GM23338 (cell line): ENCODE results near the gene TAF10. TPM values are rescaled to one million over a fixed set of nuclear protein-coding genes. Genes with fewer than 3 reads are reported as not detected.
A peak's percentile ranks its signal among the peaks of the same experiment; 100 is the strongest.

Experiments used
- ATAC-seq: fragments of 200-7000 bp; cut with Tn5 transposase; 3 replicates; pipeline ENCODE4 v1.9.1; 2020
- DNase-seq: peaks from one replicate; pipeline ENCODE4 v3.0.0-alpha.2; 2015; ENCODE audit warnings: low spot score
- H2AFZ ChIP-seq: fragments of 200-600 bp; sonication (generic); 2 replicates; pipeline ENCODE4 v1.8.0; 2016; ENCODE audit warnings: antibody characterized with exemption, mild to moderate bottlenecking, moderate library complexity
- H3F3A ChIP-seq: fragments of 200-600 bp; sonication (generic); replicated peaks from 2 replicates; pipeline ENCODE4 v1.8.0; 2017; ENCODE audit warnings: antibody characterized with exemption, mixed run types, low read depth
- H3K27ac ChIP-seq: fragments of 200-600 bp; sonication (generic); 2 replicates; pipeline ENCODE4 v1.6.1; 2016; ENCODE audit warnings: low read depth
- H3K27me3 ChIP-seq: fragments of 200-600 bp; sonication (generic); 2 replicates; pipeline ENCODE4 v1.8.0; 2016; ENCODE audit warnings: mild to moderate bottlenecking, mixed run types, moderate library complexity; ENCODE audit not compliant: insufficient read depth
- H3K36me3 ChIP-seq: fragments of 200-600 bp; sonication (generic); 2 replicates; pipeline ENCODE4 v1.8.0; 2016; ENCODE audit warnings: mild to moderate bottlenecking; ENCODE audit not compliant: insufficient read depth
- H3K4me1 ChIP-seq: fragments of 200-600 bp; sonication (generic); 2 replicates; pipeline ENCODE4 v1.8.0; 2016; ENCODE audit warnings: mild to moderate bottlenecking, moderate library complexity; ENCODE audit not compliant: insufficient read depth
- H3K4me2 ChIP-seq: fragments of 200-600 bp; sonication (generic); 2 replicates; pipeline ENCODE4 v1.7.1; 2017; ENCODE audit warnings: mixed run types
- H3K4me3 ChIP-seq: fragments of 200-600 bp; sonication (generic); 2 replicates; pipeline ENCODE4 v1.6.1; 2016; ENCODE audit warnings: mixed run types
- H3K79me2 ChIP-seq: fragments of 200-600 bp; sonication (generic); replicated peaks from 2 replicates; pipeline ENCODE4 v1.8.0; 2017; ENCODE audit warnings: mild to moderate bottlenecking; ENCODE audit not compliant: insufficient read depth
- H3K9me2 ChIP-seq: fragments of 200-600 bp; sonication (generic); 2 replicates; pipeline ENCODE4 v1.8.0; 2017; ENCODE audit not compliant: insufficient read depth
- H4K20me1 ChIP-seq: fragments of 200-600 bp; sonication (generic); replicated peaks from 2 replicates; pipeline ENCODE4 v1.8.0; 2017; ENCODE audit warnings: mild to moderate bottlenecking; ENCODE audit not compliant: insufficient read depth
- H3K27ac Mint-ChIP-seq: 2 replicates; pipeline ENCODE4 v1.8.0; 2020; ENCODE audit warnings: inconsistent platforms, mild to moderate bottlenecking, moderate library complexity, mixed read lengths
- H3K27me3 Mint-ChIP-seq: 3 replicates; pipeline ENCODE4 v1.8.0; 2022; ENCODE audit warnings: low read depth, mild to moderate bottlenecking, moderate library complexity, mixed read lengths, inconsistent platforms; ENCODE audit not compliant: insufficient read depth, poor library complexity
- H3K36me3 Mint-ChIP-seq: 3 replicates; pipeline ENCODE4 v1.8.0; 2021; ENCODE audit warnings: low read depth, mild to moderate bottlenecking, inconsistent platforms, moderate library complexity, mixed read lengths
- H3K4me1 Mint-ChIP-seq: 3 replicates; pipeline ENCODE4 v1.8.0; 2020; ENCODE audit warnings: mild to moderate bottlenecking, inconsistent platforms, mixed read lengths
- H3K4me3 Mint-ChIP-seq: 3 replicates; pipeline ENCODE4 v1.8.0; 2021; ENCODE audit warnings: moderate library complexity, mild to moderate bottlenecking, inconsistent platforms, mixed read lengths
- H3K9me3 Mint-ChIP-seq: 3 replicates; pipeline ENCODE4 v1.8.0; 2020; ENCODE audit warnings: moderate library complexity, mild to moderate bottlenecking, inconsistent platforms, mixed read lengths
- CREB1 ChIP-seq: fragments of 250-450 bp; sonication (Bioruptor Pico); IDR thresholded peaks from 2 replicates; pipeline ENCODE4 v1.5.0; 2020; ENCODE audit warnings: low read depth, mild to moderate bottlenecking, moderate library complexity
- CTCF ChIP-seq, 2 experiments: fragments of 200-600 bp in 1 of 2; sonication (generic) in 1 of 2; conservative IDR thresholded peaks; 2 replicates each; pipeline versions ENCODE4 v1.5.1 to v1.6.1; 2016 to 2017; ENCODE audit warnings: antibody characterized with exemption in 2 of 2, low read depth in 2 of 2, mild to moderate bottlenecking in 2 of 2, moderate library complexity in 1 of 2
- EZH2 ChIP-seq: fragments of 200-600 bp; sonication (generic); IDR thresholded peaks from one replicate; pipeline ENCODE4 v1.8.0; 2017; ENCODE audit warnings: antibody characterized with exemption, mild to moderate bottlenecking, low read depth; ENCODE audit not compliant: unreplicated experiment
- EZH2phosphoT487 ChIP-seq: fragments of 200-600 bp; sonication (generic); IDR thresholded peaks from one replicate; pipeline ENCODE4 v1.8.1; 2018; ENCODE audit warnings: antibody characterized with exemption; ENCODE audit not compliant: unreplicated experiment
- JUNB ChIP-seq: IDR thresholded peaks from one replicate; pipeline ENCODE4 v1.6.1; 2016; ENCODE audit warnings: antibody characterized with exemption; ENCODE audit not compliant: unreplicated experiment
- NANOG ChIP-seq: IDR thresholded peaks from 2 replicates; pipeline ENCODE4 v1.6.1; 2016; ENCODE audit warnings: antibody characterized with exemption, borderline replicate concordance
- POLR2AphosphoS5 ChIP-seq: IDR thresholded peaks from 2 replicates; pipeline ENCODE4 v1.6.1; 2016; ENCODE audit warnings: antibody characterized with exemption, low read depth
- REST ChIP-seq: IDR thresholded peaks from one replicate; pipeline ENCODE4 v1.6.1; 2018; ENCODE audit warnings: antibody characterized with exemption; ENCODE audit not compliant: unreplicated experiment
- ZNF331 ChIP-seq: fragments of 250-450 bp; sonication (Bioruptor Pico); IDR thresholded peaks from 2 replicates; pipeline ENCODE4 v1.5.0; 2020; ENCODE audit warnings: low read depth, mild to moderate bottlenecking, moderate library complexity
- ZNF462 ChIP-seq: fragments of 250-450 bp; sonication (Bioruptor Pico); IDR thresholded peaks from 2 replicates; pipeline ENCODE4 v1.5.0; 2020; ENCODE audit warnings: mild to moderate bottlenecking, moderate library complexity
- polyA plus RNA-seq: library from polyadenylated mRNA; unstranded; fragments of >200 nt; fragmentation: Nextera tagmentation; extraction: Ambion mirVana; gene quantifications from 2 replicates; pipeline ENCODE4 v1.2.1, GENCODE V29; 2016
- total RNA-seq: library from RNA; depleted of rRNA; stranded (reverse); fragments of >200 nt; shearing (Covaris generic); gene quantifications from 2 replicates; pipeline ENCODE4 v1.2.3, GENCODE V29; 2014

Gene TAF10
- total and polyA plus RNA-seq, 2 experiments from 2014 or later, result 108 to 253 TPM

GRCh38 chr11:6594142-6594768 is 17.8 kb downstream of the TAF10 start:
- no peak overlapping the region for H3K4me2 ChIP-seq
- H3K9me2 ChIP-seq, result no peaks in the 10 kb centered on the region
- no peak overlapping the region for H2AFZ ChIP-seq
- H4K20me1 ChIP-seq, result no peaks in the 10 kb centered on the region; the same call in 1 of the 2 replicates
- H3K27me3 ChIP-seq, result no peaks in the 10 kb centered on the region
- H3K4me3 ChIP-seq, result no peak overlapping the region
- no peaks in the 10 kb centered on the region for H3K79me2 ChIP-seq
- no peaks in the 10 kb centered on the region for H3F3A ChIP-seq
- Mint-ChIP-seq H3K4me3 (no peak overlapping the region), H3K36me3 (peaks cover 5% of the 10 kb centered on the region; the same call in 2 of the 3 replicates), H3K9me3 (no peaks in the 10 kb centered on the region), H3K27ac (no peak overlapping the region), H3K27me3 (no peaks in the 10 kb centered on the region), H3K4me1 (peaks cover 7% of the 10 kb centered on the region; the same call in 2 of the 3 replicates)
- DNase-seq (no peak), ATAC-seq (no peak)
- 0 out of 2 replicates have a peak, but pooled peaks cover 6% of the 10 kb centered on the region for H3K36me3 ChIP-seq
- H3K27ac ChIP-seq, result no peak overlapping the region
- H3K4me1 ChIP-seq, result no peaks in the 10 kb centered on the region
- TF ChIP-seq EZH2phosphoT487 (no peak), CTCF (conservative IDR thresholded peaks at IDR 0.05; ENCODE audit: low read depth in 2 of 2) (peak in 1 of 2 experiments; percentile 16; a peak in 1 of 4 replicates)

GRCh38 chr11:6588018-6588417 is 24.0 kb downstream of the TAF10 start:
- ATAC-seq (no peak), DNase-seq (no peak)
- Histone ChIP-seq H4K20me1 (no peaks in the 10 kb centered on the region), H3K36me3 (0 out of 2 replicates have a peak, but pooled peaks cover 6% of the 10 kb centered on the region), H3K9me2 (no peaks in the 10 kb centered on the region), H3K79me2 (no peaks in the 10 kb centered on the region), H2AFZ (no peak overlapping the region), H3K27me3 (no peaks in the 10 kb centered on the region), H3K27ac (no peak overlapping the region), H3K4me2 (no peak overlapping the region), H3F3A (no peaks in the 10 kb centered on the region), H3K4me3 (no peak overlapping the region), H3K4me1 (no peaks in the 10 kb centered on the region)
- peaks cover 2% of the 10 kb centered on the region for H3K27me3 Mint-ChIP-seq
- no peaks in the 10 kb centered on the region for H3K4me1 Mint-ChIP-seq
- peaks cover 18% of the 10 kb centered on the region; the same call in 2 of the 3 replicates for H3K9me3 Mint-ChIP-seq
- H3K27ac Mint-ChIP-seq, result no peak overlapping the region
- no peak overlapping the region for H3K4me3 Mint-ChIP-seq
- peaks cover 15% of the 10 kb centered on the region for H3K36me3 Mint-ChIP-seq
- TF ChIP-seq JUNB (no peak), ZNF331 (no peak), NANOG (no peak), EZH2phosphoT487 (no peak), REST (no peak), ZNF462 (CRISPR knock-in tag) (no peak), POLR2AphosphoS5 (no peak), EZH2 (no peak), CREB1 (CRISPR knock-in tag) (no peak)
